Astrocyte of the hippocampus (primary cell): ENCODE measurements around the gene CD300LD.

ENCODE experiments used
- DNase-seq: peaks from one replicate; pipeline ENCODE4 v3.0.0; 2011; ENCODE audit warnings: low read depth, low spot score

Gene CD300LD

DNA sequence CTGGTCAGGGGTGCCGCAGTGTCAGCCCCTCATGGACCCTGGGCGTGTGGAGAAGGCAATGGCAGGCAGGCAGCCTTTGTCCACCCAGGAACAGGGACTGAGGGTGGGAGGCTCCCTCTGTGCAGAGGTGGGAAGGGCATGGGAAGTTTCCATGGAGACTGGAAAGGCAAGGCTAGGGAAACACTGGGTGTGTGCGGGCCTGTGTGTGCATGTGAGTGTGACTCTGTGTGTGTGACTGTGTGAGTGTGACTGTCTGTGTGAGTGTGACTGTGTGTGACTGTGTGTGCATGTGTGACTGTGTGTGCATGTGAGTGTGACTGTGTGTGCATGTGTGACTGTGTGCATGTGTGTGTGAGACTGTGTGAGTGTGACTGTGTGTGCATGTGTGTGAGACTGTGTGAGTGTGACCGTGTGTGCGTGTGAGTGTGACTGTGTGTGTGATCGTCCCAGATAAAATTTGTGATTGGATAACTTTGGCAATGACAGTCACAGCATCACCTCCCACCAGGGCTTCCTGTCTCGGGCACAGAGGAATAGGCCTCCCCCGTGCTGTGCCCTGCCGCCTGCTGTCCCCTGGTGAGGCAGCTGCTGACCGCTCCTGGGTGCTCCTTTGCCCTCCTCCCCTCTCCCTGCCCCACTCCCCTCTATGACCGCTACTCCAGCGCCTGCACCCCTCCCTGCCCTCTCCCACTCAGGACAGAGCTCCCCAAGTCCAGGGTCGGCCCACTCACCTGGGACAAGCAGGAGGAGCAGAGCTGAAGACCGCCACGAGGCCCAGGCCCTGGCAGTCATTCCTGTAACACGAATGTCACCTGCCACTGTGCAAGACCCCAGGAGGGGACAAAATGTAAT is 46.9 kb downstream of the CD300LD start:
- no peak for DNase-seq

DNA sequence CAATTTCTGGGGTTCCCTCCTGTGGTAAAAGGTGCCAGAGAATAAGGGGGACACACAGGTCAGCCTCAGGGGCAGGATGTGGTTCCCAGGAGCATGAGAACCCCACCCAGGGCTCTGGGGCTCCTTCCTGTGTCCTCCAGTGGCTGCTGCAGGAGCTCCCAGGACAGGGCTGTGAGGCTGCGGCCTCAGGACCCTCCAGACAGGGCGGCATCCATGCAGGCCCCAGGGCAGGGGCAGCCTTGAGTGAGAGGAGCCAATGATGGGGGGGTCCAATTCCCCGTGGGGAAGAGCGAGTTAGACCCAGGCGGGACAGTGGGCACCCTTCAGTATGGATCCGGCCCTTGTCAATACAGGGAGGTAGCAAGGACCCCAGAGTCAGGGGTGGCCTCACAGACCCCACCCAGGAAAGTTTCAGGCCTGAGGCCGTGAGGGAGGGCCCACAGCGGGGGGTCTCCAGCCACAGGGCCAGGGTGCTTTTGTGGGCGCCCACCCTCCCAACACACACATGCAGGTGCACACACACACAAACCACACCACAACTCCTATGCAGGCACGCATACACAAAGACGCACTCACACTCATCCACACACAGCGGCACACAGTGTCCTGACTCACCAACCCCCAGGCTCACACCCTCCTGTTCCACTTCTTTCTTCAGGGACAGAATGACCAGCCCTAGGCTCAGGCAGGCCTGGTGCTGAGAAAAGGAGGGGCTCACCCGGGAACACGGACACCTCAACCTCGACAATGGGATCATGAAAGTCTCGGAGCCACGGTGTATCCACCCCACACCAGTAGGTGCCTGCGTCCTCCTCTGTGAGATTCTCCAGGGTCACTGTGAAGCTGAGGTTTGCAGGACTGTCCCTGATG is 48.0 kb downstream of the CD300LD start:
- no peak for DNase-seq

GRCh38 chr17:74543406-74543805 is 48.7 kb downstream of the CD300LD start:
- DNase-seq: no peak

- DNase-seq: no peak
These were observed 49.2 kb downstream of the CD300LD start for GRCh38 chr17:74542727-74543383.

DNA sequence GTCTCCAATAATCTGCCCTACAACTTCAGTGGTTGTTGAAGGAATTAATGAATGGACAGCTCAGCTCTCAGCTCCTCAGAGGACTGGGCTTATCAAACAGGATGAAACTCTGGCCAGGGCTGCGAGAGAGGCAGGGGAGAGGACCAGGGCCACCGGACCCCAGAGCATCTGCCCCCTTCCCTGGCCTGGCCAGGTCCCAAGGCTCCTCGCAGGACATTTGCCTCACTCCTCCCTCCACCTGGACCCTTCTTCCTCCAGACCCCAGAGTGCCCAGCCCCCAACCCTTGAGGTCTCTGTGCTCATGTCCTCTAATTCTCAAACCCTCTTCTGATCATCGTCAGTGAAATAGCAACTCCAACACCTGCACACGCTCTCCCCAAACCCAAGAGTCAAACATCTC is 49.9 kb downstream of the CD300LD start:
- no peak for DNase-seq

- DNase-seq: no peak
These were observed 50.6 kb downstream of the CD300LD start for GRCh38 chr17:74541176-74542111.

DNA sequence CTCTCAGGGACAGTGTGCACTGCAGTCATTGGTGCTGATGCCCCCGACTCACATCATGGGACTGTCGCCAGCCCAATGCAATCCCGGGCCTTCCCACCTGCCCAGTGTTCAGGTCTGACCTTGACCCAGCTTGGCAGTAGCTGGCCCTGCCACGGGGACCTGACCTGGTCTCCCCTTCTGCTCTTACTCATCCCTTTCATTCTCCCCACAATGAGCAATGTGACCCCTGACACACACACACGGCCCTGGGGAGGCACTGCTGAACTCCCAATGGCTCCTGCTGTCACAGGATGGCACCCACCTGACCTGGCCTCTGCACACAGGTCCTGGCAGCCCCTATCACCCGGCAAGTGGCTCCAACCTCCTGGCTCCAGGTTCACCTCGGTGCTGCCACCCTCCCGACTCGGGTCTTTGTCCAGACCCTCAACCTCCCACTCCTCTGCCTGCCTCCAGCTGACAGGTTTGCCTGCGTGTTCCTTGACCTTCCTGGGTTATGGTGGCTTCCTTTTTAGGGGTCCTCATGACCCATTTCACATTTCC is 52.7 kb downstream of the CD300LD start:
- DNase-seq: no peak

- DNase-seq: no peak
These were observed 55.2 kb downstream of the CD300LD start for GRCh38 chr17:74536890-74537289.

GRCh38 chr17:74532115-74532514 is 60.0 kb downstream of the CD300LD start:
- DNase-seq: no peak

DNA sequence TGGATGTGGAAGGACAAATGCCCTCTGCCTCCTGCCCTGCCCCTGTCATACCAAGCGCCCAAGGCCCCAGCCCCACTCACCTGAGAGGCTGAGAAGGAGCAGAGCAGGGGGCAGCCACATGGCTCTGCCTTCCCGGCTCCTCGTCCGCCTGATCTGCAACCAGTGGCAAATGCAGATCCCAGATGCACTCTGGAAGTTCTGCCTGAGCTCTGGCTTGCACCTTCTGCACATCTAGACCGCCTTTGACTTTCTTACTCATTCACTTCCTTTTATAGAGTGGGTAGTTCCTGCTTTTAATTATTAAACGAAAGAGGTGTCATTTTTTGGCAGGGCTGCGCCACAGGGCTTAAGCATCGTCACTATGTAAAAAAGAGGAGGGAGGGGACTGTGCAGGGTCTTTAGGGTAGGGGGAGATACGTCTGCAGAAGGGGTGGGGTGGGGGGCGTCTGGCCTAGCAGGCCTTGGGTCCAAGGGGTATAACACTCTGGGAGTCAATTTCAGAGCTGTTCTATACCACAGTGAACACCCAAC is 60.8 kb downstream of the CD300LD start, which contains the start of gene CD300LB:
Gene CD300LB (minus strand): TSS at position 245 of the 531 bp plus-strand sequence. CDS start 125 bp downstream, at position 120.
- DNase-seq: no peak

DNA sequence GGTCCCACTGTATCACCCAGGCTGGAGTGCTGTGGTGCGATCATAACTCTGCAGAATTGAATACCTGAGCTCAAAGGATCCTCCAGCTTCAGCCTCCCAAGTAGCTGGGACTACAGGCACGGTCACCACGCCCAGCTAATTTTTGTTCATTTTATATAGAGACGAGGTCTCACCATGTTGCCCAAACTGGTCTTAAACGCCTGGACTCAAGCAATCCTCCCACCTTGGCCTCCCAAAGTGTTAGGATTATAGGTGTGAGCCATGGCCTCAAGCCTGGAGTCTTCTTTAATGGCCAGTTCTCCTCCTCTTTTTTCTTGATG is 61.3 kb downstream of the CD300LD start:
- no peak for DNase-seq
